RKO (cell line): ENCODE results near the gene SCLY.

Experiments used
- DNase-seq: peaks from one replicate; pipeline ENCODE4 v3.0.0-alpha.2; 2016; ENCODE audit warnings: low spot score

Gene SCLY

DNA sequence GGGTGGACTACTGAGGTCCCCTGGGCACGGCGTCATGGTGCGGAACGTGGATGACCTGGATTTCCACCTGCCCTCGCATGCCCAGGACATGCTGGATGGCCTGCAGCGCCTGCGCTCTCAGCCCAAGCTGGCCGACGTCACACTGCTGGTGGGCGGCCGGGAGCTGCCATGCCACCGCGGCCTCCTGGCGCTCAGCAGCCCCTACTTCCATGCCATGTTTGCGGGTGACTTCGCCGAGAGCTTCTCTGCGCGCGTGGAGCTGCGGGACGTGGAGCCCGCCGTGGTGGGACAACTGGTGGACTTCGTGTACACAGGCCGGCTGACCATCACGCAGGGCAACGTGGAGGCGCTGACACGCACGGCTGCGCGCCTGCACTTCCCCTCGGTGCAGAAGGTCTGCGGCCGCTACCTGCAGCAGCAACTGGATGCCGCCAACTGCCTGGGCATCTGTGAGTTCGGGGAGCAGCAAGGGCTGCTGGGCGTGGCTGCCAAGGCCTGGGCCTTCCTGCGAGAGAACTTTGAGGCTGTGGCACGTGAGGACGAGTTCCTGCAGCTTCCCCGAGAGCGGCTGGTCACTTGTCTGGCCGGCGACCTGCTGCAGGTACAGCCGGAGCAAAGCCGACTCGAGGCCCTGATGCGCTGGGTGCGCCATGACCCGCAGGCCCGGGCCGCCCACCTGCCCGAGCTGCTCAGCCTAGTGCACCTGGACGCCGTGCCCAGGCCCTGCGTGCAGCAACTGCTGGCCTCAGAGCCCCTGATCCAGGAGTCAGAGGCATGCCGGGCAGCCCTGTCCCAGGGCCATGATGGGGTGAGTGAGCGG, 80.1 kb downstream of the SCLY start:
- DNase-seq: no peak

- peak; percentile 77 for DNase-seq
Measured at GRCh38 chr2:238141541-238142318, 80.9 kb downstream of the SCLY start.

- DNase-seq: no peak
Measured at GRCh38 chr2:238142382-238143205, 81.8 kb downstream of the SCLY start.

DNA sequence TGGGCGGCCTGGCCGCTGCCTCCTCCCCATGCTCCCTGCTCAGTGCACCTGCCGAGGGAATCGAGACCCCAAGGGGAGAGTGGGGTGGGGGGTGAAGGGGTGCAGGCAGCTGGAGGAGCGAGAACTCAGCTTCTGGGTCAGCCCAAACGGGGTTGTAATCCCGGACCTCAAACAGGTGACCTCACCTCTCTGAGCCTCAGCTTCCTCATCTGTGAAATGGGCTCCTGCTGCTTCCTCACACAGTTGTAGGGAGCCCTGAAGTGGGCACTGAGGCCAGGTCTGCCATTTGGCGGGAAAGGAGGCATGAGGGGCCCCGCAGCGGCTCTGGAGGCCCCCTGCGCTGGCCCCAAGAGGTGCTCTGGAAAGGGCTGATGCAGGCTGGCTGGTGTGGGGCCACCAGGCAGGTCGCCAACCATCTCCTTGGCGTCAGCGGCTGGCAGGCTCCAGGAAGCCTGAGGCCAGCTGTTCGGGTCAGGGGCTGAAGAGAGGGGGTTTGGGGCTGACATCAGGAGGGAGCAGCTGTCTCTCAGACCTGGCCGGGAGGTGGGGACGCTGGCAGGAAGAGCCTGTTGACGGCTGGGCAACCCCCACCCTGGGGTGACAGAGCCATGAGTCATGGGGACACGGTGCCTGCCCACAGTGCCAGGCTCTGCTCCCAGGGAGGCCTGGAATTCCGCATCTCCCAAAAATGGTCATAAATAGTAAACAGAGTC, 82.6 kb downstream of the SCLY start:
- DNase-seq: peak; percentile 78

- DNase-seq: no peak
Measured at GRCh38 chr2:238144262-238144661, 83.5 kb downstream of the SCLY start.

GRCh38 chr2:238145046-238145445, 84.2 kb downstream of the SCLY start:
- no peak for DNase-seq

DNA sequence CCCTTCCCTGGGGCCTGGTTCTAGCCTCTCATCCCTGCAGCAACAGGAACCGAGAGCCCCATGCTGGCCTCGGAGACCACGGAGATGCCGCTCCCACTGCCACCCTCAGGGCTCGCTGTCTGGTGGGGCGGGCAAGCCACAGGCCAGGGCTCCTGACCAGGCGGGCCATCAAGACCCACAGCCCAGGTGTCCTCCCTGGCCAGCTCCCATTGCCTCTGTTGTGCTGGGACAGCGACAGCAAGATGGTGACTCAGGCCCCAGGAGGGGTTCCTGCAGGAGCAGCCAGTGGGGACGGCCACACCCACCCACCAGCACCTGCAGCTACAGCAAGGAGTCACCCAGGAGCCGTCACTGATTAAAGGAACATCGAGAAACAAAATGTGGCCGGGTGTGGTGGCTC, 85.0 kb downstream of the SCLY start:
- DNase-seq: no peak

GRCh38 chr2:238146884-238147544, 86.2 kb downstream of the SCLY start:
- no peak for DNase-seq

GRCh38 chr2:238148981-238149380, 88.2 kb downstream of the SCLY start:
- no peak for DNase-seq
